ENCODE data around the gene KRTAP10-7. TPM values are rescaled to one million over a fixed set of nuclear protein-coding genes. Genes with fewer than 3 reads are reported as not detected.
"Not testable (repeated sequence)": the region's sequence is repeated elsewhere in the genome, so short reads cannot be mapped to it uniquely, and the experiment has no call there.

KRTAP10-7 gene
- total and polyA plus RNA-seq, 10 donors: not detected

- no peak overlapping the region for H3K27ac ChIP-seq
- peaks cover 0 to 25% (median 15%) of the 10 kb centered on the region in 7 donors for H3K27me3 ChIP-seq (replicated peaks in 1 of 7)
- peaks cover 0 to 46% (median 29%) of the 10 kb centered on the region in 8 donors for H3K9me3 ChIP-seq
- H3K4me1 ChIP-seq: no peaks in the 10 kb centered on the region
- H3K36me3 ChIP-seq: no peaks in the 10 kb centered on the region
- intact Hi-C loops (cut with DNase I; ENCODE audit: low total_unique reads): no loop called here
- WGBS, 5 donors: 72 to 84% (median 78%) methylated on average over 4 of the region's 4 CpGs
- DNase-seq: no peak
- TF ChIP-seq POLR2A (IDR thresholded peaks at IDR 0.05): no peak
- no peak for TF ChIP-seq POLR2AphosphoS5 (IDR thresholded peaks at IDR 0.05)
- no peak overlapping the region for H3K4me3 ChIP-seq
These were observed 6.1 kb downstream of the KRTAP10-7 start for GRCh38 chr21:44606495-44606894.

- Histone ChIP-seq H3K27ac (no peak overlapping the region), H3K9me3 (peaks cover 0 to 50% (median 35%) of the 10 kb centered on the region in 8 donors), H3K27me3 (replicated peaks in 1 of 7) (peaks cover 0 to 19% (median 0%) of the 10 kb centered on the region in 7 donors), H3K36me3 (no peaks in the 10 kb centered on the region), H3K4me3 (no peak overlapping the region), H3K4me1 (no peaks in the 10 kb centered on the region)
- intact Hi-C loops (cut with DNase I; ENCODE audit: low total_unique reads): no loop called here
- no peak for TF ChIP-seq POLR2AphosphoS5 (IDR thresholded peaks at IDR 0.05)
- TF ChIP-seq POLR2A (IDR thresholded peaks at IDR 0.05): no peak
- TF ChIP-seq CTCF (IDR thresholded peaks at IDR 0.05 in 8 of 11, conservative IDR thresholded peaks at IDR 0.05 in 3 of 11): no peak
- DNase-seq: no peak
These were observed 8.8 kb downstream of the KRTAP10-7 start for GRCh38 chr21:44609193-44609592.

- WGBS, 5 donors: 91 to 95% (median 94%) methylated on average over 7 of the region's 7 CpGs
These were observed 9.9 kb downstream of the KRTAP10-7 start for GRCh38 chr21:44610157-44610843.

GRCh38 chr21:44611551-44611950 lies 11.2 kb downstream of the KRTAP10-7 start:
- peaks cover 0 to 41% (median 34%) of the 10 kb centered on the region in 8 donors for H3K9me3 ChIP-seq
- no peak overlapping the region for H3K4me3 ChIP-seq
- TF ChIP-seq CTCF (IDR thresholded peaks at IDR 0.05 in 8 of 11, conservative IDR thresholded peaks at IDR 0.05 in 3 of 11): no peak
- TF ChIP-seq POLR2AphosphoS5 (IDR thresholded peaks at IDR 0.05): no peak
- TF ChIP-seq POLR2A (IDR thresholded peaks at IDR 0.05): no peak
- no peak overlapping the region for H3K27ac ChIP-seq
- DNase-seq: no peak
- H3K4me1 ChIP-seq: no peaks in the 10 kb centered on the region
- peaks cover 0 to 40% (median 0%) of the 10 kb centered on the region in 7 donors for H3K27me3 ChIP-seq (replicated peaks in 1 of 7)
- WGBS, 5 donors: 80 to 95% (median 85%) methylated on average over 4 of the region's 4 CpGs
- no peaks in the 10 kb centered on the region for H3K36me3 ChIP-seq
- intact Hi-C loops (cut with DNase I; ENCODE audit: low total_unique reads): no loop called here

More at GRCh38 chr21:44610157-44610843, 9.9 kb downstream of the KRTAP10-7 start:
- Histone ChIP-seq H3K27me3 (replicated peaks in 1 of 7) (peaks cover 0 to 30% (median 0%) of the 10 kb centered on the region in 7 donors), H3K9me3 (peaks cover 0 to 46% (median 34%) of the 10 kb centered on the region in 8 donors)
- H3K27ac ChIP-seq; H3K4me3 ChIP-seq; H3K4me1 ChIP-seq; intact Hi-C loops (cut with DNase I; ENCODE audit: low total_unique reads); DNase-seq; H3K36me3 ChIP-seq: not testable (repeated sequence)

GRCh38 chr21:44612029-44612486 lies 11.7 kb downstream of the KRTAP10-7 start, which contains the start of gene KRTAP10-8:
Gene KRTAP10-8 (plus strand): TSS chr21:44612079. CDS start chr21:44612101, 22 bp downstream.
- no peak for DNase-seq
- Histone ChIP-seq H3K27ac (no peak within 1 kb of the TSS), H3K36me3 (no peaks in the 10 kb centered on the region), H3K9me3 (peaks cover 0 to 40% (median 34%) of the 10 kb centered on the region in 8 donors), H3K27me3 (replicated peaks in 1 of 7) (peaks cover 0 to 41% (median 0%) of the 10 kb centered on the region in 7 donors), H3K4me1 (no peaks in the 10 kb centered on the region), H3K4me3 (no peak within 1 kb of the TSS)
- 81 to 94% (median 90%) methylated on average over 6 to 8 of the region's 8 CpGs for WGBS, 5 donors
- intact Hi-C loops (cut with DNase I; ENCODE audit: low total_unique reads): no loop called here
- TF ChIP-seq POLR2A (IDR thresholded peaks at IDR 0.05) (no peak), CTCF (IDR thresholded peaks at IDR 0.05 in 8 of 11, conservative IDR thresholded peaks at IDR 0.05 in 3 of 11) (no peak), POLR2AphosphoS5 (IDR thresholded peaks at IDR 0.05) (no peak)
